Inflammatory macrophage treated with lipopolysaccharide for 4 hours (primary cell): ENCODE measurements around the gene HS3ST1.
A peak's percentile ranks its signal among the peaks of the same experiment; 100 is the strongest.
"Not testable (repeated sequence)": the region's sequence is repeated elsewhere in the genome, so short reads cannot be mapped to it uniquely, and the experiment has no call there.

Experiments used
- DNase-seq: peaks from one replicate; pipeline ENCODE4 v3.0.0-alpha.2; 2020

Gene HS3ST1

DNA sequence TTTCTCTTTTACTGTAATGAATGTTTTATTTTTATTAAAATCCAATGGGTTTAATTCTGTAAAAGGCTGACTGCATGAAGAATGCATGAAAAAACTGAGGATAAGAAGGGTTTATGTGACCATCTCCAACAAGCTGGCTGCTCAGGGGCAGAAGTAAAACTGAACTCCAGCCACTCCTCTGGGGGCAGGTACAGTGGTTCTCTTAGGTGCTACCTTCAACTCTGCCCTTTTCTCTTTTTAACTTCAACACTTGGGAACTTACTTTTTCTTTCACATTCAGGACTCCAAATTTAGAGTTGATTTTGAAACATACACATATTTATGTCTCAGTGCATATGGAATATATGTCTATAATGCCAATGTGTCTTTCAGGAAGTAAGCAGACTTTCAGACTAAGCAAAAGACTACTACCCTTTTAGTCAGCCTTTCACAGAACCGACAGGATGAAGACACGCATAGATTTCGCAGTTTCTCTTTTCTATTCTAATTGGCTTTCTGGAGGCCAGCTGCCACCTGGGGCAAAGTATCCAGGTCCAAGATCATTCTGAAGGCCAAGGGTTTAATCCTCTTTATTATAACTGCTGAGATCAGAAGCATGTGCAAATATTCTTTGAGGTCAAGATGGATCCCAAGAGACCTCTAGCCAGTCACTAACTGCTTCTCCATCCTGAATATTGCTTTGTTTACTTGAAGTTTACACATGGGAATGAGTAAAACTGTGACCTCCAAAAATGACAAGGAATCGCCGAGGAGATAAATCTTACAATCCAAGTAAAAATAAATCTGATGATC lies 30.7 kb downstream of the HS3ST1 start:
- DNase-seq, result peak; percentile 4

DNA sequence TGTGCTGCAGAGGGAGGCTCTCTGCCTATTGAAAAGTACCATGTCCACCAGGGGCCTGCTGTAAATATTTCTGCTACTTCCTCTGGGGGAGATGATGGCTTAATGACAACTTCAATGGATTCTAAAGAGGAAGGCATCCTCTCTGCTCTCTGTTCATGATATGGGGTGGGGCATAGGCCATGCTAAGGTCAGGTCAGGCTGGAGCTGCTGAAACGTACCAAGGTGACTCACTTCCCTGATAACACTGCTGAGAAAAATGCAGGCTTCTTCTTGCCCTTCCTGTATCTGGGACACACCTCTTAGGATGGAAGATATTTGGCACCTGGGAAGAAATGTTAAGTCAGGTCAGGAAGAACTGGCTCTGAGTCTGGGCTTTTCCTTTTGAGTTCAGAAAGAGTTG lies 31.5 kb downstream of the HS3ST1 start:
- no peak for DNase-seq

DNA sequence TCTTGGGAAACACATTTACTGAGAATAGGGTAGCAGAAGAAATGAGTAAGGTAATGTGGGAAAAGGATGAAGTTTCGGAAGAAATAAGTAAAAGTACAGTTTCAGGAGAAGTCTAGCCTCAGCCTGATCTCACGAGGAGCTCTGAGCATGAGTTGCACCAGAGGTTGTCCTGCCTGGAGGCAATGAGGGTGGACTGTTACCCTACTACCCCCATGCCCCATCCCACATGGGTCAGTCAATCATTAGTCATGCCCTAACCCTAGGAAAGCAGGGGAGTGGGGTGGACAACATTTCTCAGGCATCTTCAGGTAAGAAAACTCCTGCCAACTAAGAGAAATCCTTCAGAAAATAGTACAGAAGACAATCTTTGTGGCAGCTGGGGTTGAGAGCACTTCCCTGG lies 35.1 kb downstream of the HS3ST1 start:
- DNase-seq, result no peak

DNA sequence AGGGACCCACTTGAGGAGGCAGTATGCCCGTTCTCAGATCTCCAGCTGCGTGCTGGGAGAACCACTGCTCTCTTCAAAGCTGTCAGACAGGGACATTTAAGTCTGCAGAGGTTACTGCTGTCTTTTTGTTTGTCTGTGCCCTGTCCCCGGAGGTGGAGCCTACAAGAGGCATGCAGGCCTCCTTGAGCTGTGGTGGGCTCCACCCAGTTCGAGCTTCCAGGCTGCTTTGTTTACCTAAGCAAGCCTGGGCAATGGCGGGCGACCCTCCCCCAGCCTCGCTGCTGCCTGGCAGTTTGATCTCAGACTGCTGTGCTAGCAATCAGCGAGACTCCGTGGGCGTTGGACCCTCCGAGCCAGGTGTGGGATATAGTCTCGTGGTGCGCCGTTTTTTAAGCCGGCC lies 44.6 kb downstream of the HS3ST1 start:
- not testable (repeated sequence) for DNase-seq

DNA sequence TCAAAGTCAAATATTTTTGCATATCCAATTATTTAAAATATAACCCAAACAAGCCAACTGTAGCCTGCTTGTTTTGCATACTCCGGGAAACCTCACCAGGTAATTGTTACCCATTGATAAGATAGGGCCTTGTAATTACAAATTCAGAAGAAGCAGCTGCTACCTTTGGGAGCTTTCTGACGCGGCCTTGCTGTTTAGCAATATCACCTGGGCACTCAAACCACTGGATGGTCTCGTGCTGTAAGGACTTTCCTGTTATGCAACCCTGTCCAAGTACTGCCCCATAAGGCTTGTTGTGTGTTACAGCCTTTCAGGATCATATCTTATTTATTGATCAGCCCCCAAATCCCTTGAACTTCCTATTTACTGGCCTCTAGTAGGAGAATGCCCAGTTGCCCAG lies 52.1 kb downstream of the HS3ST1 start:
- DNase-seq, result no peak

DNA sequence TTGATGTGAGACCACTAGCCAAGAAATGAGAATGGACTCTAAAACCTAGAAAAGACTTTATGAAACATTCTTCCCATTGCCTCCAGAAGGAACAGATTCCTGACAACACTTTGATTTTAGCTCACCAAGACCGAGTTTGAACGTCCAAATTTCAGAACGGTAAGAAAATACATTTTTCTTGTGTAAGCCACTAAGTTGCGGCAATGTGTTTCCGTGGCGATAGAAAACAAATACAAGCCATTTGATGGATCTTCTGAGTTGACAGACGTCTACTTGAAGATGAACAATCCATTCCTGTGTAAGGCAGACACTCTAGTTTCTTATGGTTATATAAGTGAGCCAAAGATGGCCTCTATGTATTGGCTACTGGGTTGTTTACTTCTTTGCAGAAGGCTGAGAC lies 52.5 kb downstream of the HS3ST1 start:
- no peak for DNase-seq

DNA sequence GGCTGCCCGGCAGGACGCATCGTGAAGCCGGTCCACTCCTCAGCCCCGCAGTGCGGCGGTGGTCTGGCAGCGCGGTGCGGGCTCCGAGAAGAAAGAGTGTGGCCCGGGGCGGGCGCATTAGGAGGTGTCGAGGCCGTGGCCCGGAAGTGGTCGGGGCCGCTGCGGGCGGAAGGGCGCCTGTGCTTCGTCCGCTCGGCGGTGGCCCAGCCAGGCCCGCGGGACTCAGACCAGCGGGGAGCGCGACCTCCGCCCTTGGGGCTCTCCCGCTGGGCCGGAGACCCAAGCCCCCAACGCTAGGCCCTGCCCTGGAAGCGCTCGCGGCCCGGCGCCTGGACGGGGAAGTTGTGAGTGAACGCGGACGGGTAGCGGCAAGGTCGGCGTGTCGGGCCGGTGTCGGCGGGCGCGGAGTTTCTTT lies 60.0 kb downstream of the HS3ST1 start:
- no peak for DNase-seq

DNA sequence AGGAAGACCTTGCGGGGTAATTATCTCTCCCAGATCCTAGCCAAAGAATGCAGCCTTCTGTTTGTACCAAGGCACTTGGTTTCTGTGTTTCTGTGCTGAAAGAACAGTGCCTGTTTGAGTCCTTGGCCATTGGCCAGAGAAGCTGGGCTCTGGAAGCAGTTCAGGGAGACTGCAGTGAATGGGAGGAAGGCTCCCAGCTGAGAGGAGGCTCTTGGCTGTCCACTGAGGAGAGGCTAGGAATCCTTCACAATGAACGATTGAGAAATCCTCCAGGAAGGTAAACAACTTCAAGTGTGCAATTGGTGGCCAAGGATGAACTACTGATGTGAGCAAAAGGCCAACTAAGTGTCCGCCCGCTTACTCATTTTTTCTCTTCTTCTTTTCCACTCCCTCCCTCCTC lies 61.3 kb downstream of the HS3ST1 start:
- no peak for DNase-seq

DNA sequence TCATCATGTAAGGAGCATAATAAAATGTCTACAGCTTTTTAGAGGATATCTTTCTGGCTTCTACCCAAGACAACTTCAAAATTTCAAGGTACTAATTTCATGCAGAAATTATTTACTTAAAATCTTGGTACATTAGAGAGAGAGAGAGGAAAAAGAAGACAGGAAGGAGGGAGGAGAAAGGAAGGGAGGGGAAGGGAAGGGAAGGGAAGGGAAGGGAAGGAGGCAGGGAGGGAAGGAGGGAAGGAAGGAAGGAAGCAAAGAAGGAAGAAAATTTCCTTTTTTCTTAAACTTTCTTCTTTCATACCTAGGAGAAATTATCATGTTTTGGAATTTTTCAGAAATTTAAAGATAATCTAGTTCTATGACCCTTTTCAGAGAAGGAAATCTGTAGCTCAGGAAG lies 61.8 kb downstream of the HS3ST1 start:
- no peak for DNase-seq

DNA sequence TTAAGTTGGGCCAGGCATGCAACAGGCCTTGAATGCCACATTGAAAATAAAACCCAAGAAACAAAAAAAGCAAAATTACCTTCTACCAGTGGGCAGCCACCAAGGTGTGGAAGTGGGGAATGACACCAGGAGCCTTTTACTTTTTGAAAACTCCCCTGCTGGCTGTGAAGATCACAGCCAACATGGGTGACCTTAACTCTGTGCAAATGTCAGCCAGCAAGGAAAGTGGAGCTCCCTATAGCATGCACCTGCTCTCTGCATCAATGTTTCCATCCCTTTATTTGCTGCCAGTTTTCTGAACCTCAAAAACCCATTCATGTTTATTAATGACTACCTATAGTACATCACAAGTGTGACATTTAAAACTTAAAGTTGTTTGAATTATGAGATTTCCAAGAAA lies 63.7 kb downstream of the HS3ST1 start:
- no peak for DNase-seq

DNA sequence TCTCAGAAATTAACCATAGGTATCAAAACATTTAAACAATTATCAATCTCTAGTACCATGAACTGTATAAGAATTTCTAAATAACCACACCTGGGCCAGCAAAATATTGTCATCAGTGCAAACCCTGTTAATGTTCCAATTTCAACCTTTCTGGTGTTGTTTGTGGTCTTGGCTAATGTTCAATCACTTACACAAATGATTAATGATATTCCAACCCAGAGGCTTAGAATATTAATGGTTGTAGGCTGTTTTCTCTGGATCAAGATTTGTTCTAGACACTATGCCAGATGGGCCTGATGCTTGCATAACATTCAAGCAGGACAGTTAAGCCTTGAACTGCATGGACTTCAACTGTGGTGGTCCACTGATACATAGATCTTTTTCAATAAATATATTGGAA lies 69.1 kb downstream of the HS3ST1 start:
- no peak for DNase-seq

DNA sequence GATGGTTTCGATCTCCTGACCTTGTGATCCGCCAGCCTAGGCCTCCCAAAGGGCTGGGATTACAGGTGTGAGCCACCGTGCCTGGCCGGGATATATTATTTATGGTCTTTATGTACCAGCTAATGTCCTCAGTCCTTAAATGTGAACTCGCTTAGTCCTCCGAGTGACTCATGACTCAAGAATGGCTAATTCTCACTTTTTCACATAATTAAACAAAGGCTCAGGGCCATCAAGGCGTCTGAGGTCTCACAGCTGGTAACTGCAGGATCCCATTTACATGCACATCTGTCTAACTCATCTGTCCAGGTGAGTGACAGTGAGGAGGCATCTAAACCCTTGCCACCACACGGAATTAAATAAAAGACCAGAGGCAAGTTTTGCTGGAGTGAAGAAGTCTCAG lies 73.5 kb downstream of the HS3ST1 start:
- no peak for DNase-seq

DNA sequence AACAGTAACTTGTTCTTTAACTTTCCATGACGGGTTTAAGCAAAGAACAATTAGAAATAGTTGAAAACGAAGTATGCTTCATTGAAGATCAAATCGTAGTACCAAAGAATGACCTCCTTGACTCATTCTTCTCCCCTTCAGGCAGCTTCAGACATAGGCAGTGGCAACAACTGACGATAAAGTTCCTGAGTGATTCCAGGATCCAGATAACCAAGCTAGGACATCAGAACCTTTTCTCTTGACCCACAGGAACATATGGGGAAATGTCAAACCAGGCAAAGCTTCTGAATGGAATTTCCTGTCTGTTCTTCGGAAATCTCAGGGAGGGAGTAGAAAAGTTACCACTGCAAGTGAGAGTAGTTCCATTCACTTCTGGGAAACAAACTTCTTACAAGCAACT lies 74.2 kb downstream of the HS3ST1 start:
- no peak for DNase-seq

DNA sequence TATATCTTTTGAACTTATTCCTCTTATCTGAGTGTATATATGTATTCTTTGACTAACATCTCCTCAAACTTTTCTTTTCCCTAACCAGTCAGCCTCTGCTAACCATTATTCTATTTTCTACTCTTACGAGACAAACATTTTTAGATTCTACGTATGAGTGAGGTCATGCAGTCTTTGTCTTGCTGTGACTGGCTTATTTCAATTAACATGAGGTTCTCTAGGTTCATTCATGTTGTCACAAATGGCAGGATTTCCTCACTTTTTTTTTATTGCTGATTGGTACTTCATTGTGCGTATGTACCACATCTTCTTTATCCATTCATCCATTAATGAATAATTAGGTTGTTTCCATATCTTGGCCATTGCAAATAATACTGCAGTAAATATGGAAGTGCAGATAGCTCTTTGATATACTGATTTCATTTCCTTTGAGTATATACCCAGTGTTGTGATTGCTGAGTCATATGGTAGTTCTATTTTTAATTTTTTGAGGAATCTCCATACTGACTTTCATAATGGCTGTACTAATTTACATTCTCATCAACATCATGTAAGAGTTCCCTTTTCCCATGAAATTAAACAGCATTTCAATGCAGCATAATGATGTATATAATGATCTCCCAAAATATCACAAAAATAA lies 80.1 kb downstream of the HS3ST1 start:
- DNase-seq, result peak; percentile 33

DNA sequence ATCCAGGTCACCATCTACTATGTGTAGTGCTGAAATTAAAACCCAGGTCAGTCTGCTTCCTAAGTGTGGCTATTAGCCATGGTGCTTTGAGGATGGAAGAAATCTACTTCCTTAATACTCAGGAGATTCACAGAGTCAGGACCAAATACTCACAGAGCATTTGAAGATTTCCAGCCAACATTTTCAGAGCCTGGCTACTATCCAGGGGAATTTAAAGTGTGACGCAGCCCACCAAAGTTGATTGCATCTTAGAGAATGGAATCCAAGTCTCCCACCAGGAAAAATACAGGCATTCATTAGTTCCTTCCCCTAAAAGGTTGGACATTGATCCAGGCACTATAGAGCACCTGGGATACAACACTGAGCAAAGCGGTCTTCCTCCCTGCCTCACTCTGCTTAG lies 83.8 kb downstream of the HS3ST1 start:
- no peak for DNase-seq

DNA sequence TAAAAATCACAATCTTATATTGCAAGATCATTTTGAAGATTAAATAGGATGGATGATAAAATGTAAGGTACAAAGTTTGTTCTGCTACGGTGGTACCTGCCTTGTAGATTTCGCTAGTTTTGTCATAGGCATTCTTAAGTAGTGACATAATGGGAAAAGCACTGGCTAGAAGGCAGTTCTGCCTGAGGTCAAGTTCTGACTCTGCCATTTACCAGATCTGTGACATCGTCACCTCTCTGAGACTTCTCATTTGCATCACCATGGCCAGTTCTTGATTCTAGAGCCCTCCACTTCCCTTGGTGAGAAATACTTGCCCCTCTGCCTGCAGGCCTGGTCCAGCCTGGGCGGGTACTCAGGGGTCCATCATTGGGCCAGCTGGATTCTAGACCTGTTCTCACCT lies 85.2 kb downstream of the HS3ST1 start:
- DNase-seq, result no peak
